ENCODE data around the gene TNFRSF11A.

The TNFRSF11A gene

GRCh38 chr18:62386601-62387000 lies 61.5 kb downstream of the TNFRSF11A start:
- DNase-seq, result no peak
- no peak overlapping the region for H3K4me3 Mint-ChIP-seq
- no peaks in the 10 kb centered on the region for H3K36me3 Mint-ChIP-seq (ENCODE audit: insufficient read depth)
- H3K27ac Mint-ChIP-seq, result no peak overlapping the region
- H3K9me3 Mint-ChIP-seq, result no peaks in the 10 kb centered on the region
- no peaks in the 10 kb centered on the region for H3K4me1 Mint-ChIP-seq (ENCODE audit: low read depth in 2 of 2)
- H3K27me3 Mint-ChIP-seq, result peaks cover 31 to 37% of the 10 kb centered on the region in 2 donors
- ATAC-seq (replicated peaks), result no peak

GRCh38 chr18:62387257-62387656 lies 62.1 kb downstream of the TNFRSF11A start:
- ATAC-seq (replicated peaks), result no peak
- Mint-ChIP-seq H3K4me1 (ENCODE audit: low read depth in 2 of 2) (no peaks in the 10 kb centered on the region), H3K27ac (no peak overlapping the region), H3K36me3 (ENCODE audit: insufficient read depth) (no peaks in the 10 kb centered on the region), H3K4me3 (no peak overlapping the region), H3K27me3 (peaks cover 29 to 36% of the 10 kb centered on the region in 2 donors), H3K9me3 (no peaks in the 10 kb centered on the region)
- DNase-seq, result no peak

DNA sequence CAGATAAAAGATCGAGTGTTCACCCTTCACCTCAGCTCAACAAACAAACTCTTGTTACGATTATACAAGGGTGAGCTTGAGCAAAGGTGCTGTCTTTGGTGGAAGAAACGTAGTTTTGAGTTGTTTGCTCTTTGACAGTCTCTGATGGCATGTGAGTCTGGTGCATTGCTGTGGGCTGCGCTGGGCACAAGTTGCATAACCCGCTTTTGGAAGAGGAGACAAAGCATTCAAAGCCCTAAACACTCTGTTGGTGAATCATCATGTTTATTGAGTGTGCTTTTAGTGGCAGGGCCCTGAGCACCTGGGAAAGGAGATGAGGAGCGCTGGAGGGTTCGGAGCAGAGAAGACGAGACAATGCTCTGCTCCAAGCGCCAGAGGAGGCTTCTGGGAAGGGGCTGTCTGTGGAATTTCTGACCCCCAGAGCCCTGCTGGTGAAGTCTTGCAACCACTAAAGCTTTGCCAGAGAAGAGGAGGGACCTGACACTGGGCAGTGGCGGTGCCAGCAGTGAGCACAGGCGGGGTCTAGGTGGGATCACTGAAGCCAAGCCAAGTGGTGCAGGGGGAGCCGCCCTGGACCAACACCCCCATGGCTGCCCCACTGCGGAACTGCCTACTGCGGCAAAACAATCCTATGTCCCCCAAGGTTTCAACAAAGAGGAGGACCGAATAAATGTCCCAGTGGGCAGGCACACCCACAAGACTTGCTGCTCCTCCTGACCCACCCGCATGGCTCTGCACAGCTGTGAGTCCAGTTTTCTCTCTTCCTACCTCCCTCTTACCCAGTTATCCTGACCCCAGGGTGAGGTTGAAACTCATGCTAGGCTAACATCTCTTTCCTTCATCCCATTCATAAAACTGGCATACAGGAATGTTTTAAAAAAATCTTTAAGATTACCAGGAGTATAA lies 64.0 kb downstream of the TNFRSF11A start:
- Mint-ChIP-seq H3K9me3 (no peaks in the 10 kb centered on the region), H3K27me3 (peaks cover 33 to 36% of the 10 kb centered on the region in 2 donors), H3K27ac (no peak overlapping the region), H3K36me3 (ENCODE audit: insufficient read depth) (no peaks in the 10 kb centered on the region), H3K4me1 (ENCODE audit: low read depth in 2 of 2) (no peaks in the 10 kb centered on the region), H3K4me3 (no peak overlapping the region)
- ATAC-seq (replicated peaks), result no peak
- DNase-seq, result no peak

DNA sequence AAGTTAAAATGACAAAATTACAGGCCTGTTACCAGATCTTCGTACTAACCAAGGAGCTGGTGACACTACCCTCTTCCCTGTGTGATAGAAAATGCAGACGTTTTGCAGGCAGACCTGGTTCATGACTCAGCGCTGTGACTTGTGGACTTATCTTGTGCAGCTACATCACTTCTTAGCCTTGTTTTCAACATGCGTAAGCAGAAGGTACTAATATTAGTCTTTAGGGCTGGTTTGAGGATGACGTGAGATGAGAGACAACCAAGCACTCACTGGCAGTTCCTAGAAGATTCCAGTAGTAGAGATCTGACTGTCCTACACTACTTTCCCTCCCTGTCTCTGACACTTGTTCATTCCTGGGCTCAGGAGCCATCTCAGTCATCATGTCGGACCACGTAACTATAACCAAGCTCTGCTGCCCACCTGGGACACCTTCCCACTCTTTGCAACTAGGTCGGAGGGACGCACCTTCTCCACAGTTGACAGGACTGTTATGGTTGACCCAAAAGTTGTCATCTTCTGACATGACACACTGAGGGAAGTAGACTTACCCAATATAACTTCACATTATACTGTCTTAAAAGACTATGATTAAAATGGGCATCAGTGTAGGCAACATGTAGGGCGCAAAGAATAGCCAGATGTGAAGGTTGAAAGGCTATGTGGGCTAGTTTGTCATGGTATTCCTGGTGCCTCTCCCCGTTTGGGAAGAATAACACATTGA lies 64.8 kb downstream of the TNFRSF11A start:
- Mint-ChIP-seq H3K4me3 (no peak overlapping the region), H3K4me1 (ENCODE audit: low read depth in 2 of 2) (no peaks in the 10 kb centered on the region), H3K27me3 (peaks cover 33 to 36% of the 10 kb centered on the region in 2 donors), H3K9me3 (no peaks in the 10 kb centered on the region), H3K36me3 (ENCODE audit: insufficient read depth) (no peaks in the 10 kb centered on the region), H3K27ac (no peak overlapping the region)
- DNase-seq, result no peak
- no peak for ATAC-seq (replicated peaks)

- ATAC-seq (replicated peaks), result no peak
- no peak overlapping the region for H3K27ac Mint-ChIP-seq
Observed at GRCh38 chr18:62394006-62394763, 69.1 kb downstream of the TNFRSF11A start.

GRCh38 chr18:62396381-62396780 lies 71.3 kb downstream of the TNFRSF11A start:
- H3K4me3 Mint-ChIP-seq, result no peak overlapping the region
- no peaks in the 10 kb centered on the region for H3K9me3 Mint-ChIP-seq
- no peak for ATAC-seq (replicated peaks)

More at GRCh38 chr18:62394006-62394763, 69.1 kb downstream of the TNFRSF11A start:
- DNase-seq, result no peak
- Mint-ChIP-seq H3K27me3 (peaks cover 20 to 22% of the 10 kb centered on the region in 2 donors), H3K4me3 (no peak overlapping the region), H3K9me3 (no peaks in the 10 kb centered on the region), H3K4me1 (ENCODE audit: low read depth in 2 of 2) (no peaks in the 10 kb centered on the region), H3K36me3 (ENCODE audit: insufficient read depth) (no peaks in the 10 kb centered on the region)

DNA sequence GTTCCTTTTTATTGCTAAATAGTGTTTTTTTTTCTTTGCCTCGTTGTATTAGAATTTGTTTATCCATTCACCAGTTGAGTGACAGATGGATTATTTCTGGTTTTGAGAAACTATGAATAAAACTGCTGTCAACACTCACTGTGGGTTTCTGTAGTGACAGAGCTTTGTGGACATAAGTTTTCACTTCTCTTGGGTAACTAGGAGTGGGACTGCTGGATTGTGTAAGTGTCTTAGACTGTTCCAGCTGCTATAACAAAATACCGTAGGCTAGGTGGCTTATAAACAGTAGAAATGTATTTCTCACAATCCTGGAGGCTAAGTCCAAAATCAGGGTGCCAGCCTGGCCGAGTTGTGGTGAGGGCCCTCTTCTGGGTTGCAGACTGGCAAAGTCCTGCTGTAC lies 71.9 kb downstream of the TNFRSF11A start:
- no peak for ATAC-seq (replicated peaks)
- H3K4me1 Mint-ChIP-seq (ENCODE audit: low read depth in 2 of 2), result peaks cover 0 to 4% of the 10 kb centered on the region in 2 donors

More at GRCh38 chr18:62396381-62396780, 71.3 kb downstream of the TNFRSF11A start:
- DNase-seq, result no peak
- peaks cover 20 to 29% of the 10 kb centered on the region in 2 donors for H3K27me3 Mint-ChIP-seq
- H3K27ac Mint-ChIP-seq, result no peak overlapping the region
- H3K36me3 Mint-ChIP-seq (ENCODE audit: insufficient read depth), result no peaks in the 10 kb centered on the region
- H3K4me1 Mint-ChIP-seq (ENCODE audit: low read depth in 2 of 2), result peaks cover 0 to 4% of the 10 kb centered on the region in 2 donors

GRCh38 chr18:62398291-62398690 lies 73.2 kb downstream of the TNFRSF11A start:
- no peak overlapping the region for H3K27ac Mint-ChIP-seq

More for the DNA sequence above, 71.9 kb downstream of the TNFRSF11A start:
- no peak for DNase-seq
- Mint-ChIP-seq H3K36me3 (ENCODE audit: insufficient read depth) (no peaks in the 10 kb centered on the region), H3K27ac (no peak overlapping the region), H3K4me3 (no peak overlapping the region), H3K27me3 (peaks cover 20 to 29% of the 10 kb centered on the region in 2 donors), H3K9me3 (no peaks in the 10 kb centered on the region)

DNA sequence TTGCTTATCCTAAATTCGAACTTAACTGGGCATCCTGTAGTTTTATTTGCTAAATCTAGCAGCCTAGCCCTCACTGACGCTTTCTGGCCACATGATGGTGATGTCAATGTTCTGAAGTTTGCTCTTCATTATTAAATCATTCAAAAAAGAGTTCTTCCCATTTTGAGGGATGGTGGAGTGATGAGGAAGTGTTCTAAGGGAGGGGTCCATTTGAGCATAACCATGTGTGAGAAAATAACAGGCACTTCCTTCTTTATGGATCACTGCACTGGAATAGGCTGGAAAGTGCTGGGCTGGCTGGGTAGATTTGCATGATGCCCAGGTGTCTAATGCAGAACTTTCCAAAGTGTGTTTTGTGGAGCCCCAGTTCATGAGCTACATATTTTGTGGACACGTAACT lies 74.2 kb downstream of the TNFRSF11A start:
- ATAC-seq (replicated peaks) (no peak), DNase-seq (no peak)
- no peak overlapping the region for H3K27ac Mint-ChIP-seq
- H3K27me3 Mint-ChIP-seq, result peaks cover 13 to 16% of the 10 kb centered on the region in 2 donors
- no peak overlapping the region for H3K4me3 Mint-ChIP-seq
- H3K9me3 Mint-ChIP-seq, result no peaks in the 10 kb centered on the region
- H3K36me3 Mint-ChIP-seq (ENCODE audit: insufficient read depth), result no peaks in the 10 kb centered on the region
- peaks cover 0 to 4% of the 10 kb centered on the region in 2 donors for H3K4me1 Mint-ChIP-seq (ENCODE audit: low read depth in 2 of 2)

More at GRCh38 chr18:62398291-62398690, 73.2 kb downstream of the TNFRSF11A start:
- DNase-seq (no peak), ATAC-seq (replicated peaks) (no peak)
- Mint-ChIP-seq H3K9me3 (no peaks in the 10 kb centered on the region), H3K27me3 (peaks cover 20 to 21% of the 10 kb centered on the region in 2 donors), H3K4me1 (ENCODE audit: low read depth in 2 of 2) (peaks cover 0 to 4% of the 10 kb centered on the region in 2 donors), H3K36me3 (ENCODE audit: insufficient read depth) (no peaks in the 10 kb centered on the region), H3K4me3 (no peak overlapping the region)

GRCh38 chr18:62399781-62400308 lies 74.7 kb downstream of the TNFRSF11A start:
- Mint-ChIP-seq H3K27ac (no peak overlapping the region), H3K4me1 (ENCODE audit: low read depth in 2 of 2) (peaks cover 0 to 4% of the 10 kb centered on the region in 2 donors), H3K4me3 (no peak overlapping the region), H3K27me3 (peaks cover 13 to 16% of the 10 kb centered on the region in 2 donors), H3K9me3 (no peaks in the 10 kb centered on the region), H3K36me3 (ENCODE audit: insufficient read depth) (no peaks in the 10 kb centered on the region)
- ATAC-seq (replicated peaks), result no peak
- DNase-seq, result no peak

DNA sequence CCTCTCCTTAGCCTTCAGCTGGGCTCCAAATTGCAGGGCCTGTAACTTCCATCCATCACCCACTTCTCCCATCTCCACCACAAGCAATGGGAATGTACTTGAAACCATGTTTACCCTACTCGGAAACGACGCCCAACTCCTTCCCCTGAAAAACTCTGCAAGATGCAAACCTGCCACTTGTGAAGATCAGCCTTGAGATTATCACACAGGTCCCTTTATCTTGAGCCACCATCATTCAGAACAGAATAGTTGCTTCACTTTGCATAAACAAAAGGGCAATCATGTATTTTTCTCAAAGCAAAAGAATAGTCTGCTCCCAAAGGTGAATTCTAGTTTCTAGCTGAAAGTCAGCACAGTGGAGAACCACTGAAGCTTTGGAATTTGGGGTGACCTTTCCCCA lies 75.8 kb downstream of the TNFRSF11A start:
- Mint-ChIP-seq H3K36me3 (ENCODE audit: insufficient read depth) (no peaks in the 10 kb centered on the region), H3K9me3 (no peaks in the 10 kb centered on the region), H3K4me3 (no peak overlapping the region), H3K27me3 (peaks cover 13 to 16% of the 10 kb centered on the region in 2 donors), H3K27ac (no peak overlapping the region), H3K4me1 (ENCODE audit: low read depth in 2 of 2) (peaks cover 0 to 4% of the 10 kb centered on the region in 2 donors)
- ATAC-seq (replicated peaks) (no peak), DNase-seq (no peak)

GRCh38 chr18:62402342-62402948 lies 77.3 kb downstream of the TNFRSF11A start:
- no peak overlapping the region for H3K4me3 Mint-ChIP-seq
- no peaks in the 10 kb centered on the region for H3K9me3 Mint-ChIP-seq
- H3K27me3 Mint-ChIP-seq, result peaks cover 16 to 21% of the 10 kb centered on the region in 2 donors
- ATAC-seq (replicated peaks) (no peak), DNase-seq (no peak)
- no peaks in the 10 kb centered on the region for H3K36me3 Mint-ChIP-seq (ENCODE audit: insufficient read depth)
- peaks cover 0 to 4% of the 10 kb centered on the region in 2 donors for H3K4me1 Mint-ChIP-seq (ENCODE audit: low read depth in 2 of 2)
- no peak overlapping the region for H3K27ac Mint-ChIP-seq
